Fibroblast of pulmonary artery (primary cell): ENCODE measurements around the gene ZNF516.

ENCODE experiments used
- DNase-seq: peaks from one replicate; pipeline ENCODE4 v3.0.0-alpha.2; 2010; ENCODE audit warnings: low read depth
- H3K4me3 ChIP-seq: replicated peaks from 2 replicates; pipeline ENCODE4 v1.5.1; 2011; ENCODE audit warnings: low read depth, mild to moderate bottlenecking, control low read depth, low read length, moderate library complexity
- TF ChIP-seq, protein P1 (sequence below): IDR thresholded peaks from 2 replicates; pipeline ENCODE4 v1.5.1; 2011; ENCODE audit warnings: mild to moderate bottlenecking, control low read depth, low read length, inconsistent platforms; ENCODE audit errors: missing control alignments

The ZNF516 gene

DNA sequence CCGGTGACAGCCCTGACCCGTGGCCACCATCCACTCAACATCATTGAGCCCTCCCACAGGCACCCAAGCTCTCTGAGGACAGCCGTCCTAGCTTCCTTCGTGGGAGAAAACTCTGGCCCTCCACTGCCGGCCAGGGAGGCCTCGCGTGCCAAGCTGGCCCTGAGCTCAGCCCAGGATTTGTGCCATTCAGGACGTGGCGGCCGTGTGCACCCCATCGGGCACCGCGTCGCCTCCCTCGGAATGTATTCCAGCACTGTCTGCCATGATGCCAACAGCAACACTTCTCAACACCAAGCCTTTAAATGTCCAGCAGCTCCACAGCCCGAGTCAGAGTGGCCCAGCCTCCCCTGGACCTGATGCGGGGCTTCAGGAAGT lies 35.7 kb downstream of the ZNF516 start:
- peak overlapping the region; percentile 11 for H3K4me3 ChIP-seq
- DNase-seq, result no peak
- TF ChIP-seq, protein P1, sequence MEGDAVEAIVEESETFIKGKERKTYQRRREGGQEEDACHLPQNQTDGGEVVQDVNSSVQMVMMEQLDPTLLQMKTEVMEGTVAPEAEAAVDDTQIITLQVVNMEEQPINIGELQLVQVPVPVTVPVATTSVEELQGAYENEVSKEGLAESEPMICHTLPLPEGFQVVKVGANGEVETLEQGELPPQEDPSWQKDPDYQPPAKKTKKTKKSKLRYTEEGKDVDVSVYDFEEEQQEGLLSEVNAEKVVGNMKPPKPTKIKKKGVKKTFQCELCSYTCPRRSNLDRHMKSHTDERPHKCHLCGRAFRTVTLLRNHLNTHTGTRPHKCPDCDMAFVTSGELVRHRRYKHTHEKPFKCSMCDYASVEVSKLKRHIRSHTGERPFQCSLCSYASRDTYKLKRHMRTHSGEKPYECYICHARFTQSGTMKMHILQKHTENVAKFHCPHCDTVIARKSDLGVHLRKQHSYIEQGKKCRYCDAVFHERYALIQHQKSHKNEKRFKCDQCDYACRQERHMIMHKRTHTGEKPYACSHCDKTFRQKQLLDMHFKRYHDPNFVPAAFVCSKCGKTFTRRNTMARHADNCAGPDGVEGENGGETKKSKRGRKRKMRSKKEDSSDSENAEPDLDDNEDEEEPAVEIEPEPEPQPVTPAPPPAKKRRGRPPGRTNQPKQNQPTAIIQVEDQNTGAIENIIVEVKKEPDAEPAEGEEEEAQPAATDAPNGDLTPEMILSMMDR, result no peak

DNA sequence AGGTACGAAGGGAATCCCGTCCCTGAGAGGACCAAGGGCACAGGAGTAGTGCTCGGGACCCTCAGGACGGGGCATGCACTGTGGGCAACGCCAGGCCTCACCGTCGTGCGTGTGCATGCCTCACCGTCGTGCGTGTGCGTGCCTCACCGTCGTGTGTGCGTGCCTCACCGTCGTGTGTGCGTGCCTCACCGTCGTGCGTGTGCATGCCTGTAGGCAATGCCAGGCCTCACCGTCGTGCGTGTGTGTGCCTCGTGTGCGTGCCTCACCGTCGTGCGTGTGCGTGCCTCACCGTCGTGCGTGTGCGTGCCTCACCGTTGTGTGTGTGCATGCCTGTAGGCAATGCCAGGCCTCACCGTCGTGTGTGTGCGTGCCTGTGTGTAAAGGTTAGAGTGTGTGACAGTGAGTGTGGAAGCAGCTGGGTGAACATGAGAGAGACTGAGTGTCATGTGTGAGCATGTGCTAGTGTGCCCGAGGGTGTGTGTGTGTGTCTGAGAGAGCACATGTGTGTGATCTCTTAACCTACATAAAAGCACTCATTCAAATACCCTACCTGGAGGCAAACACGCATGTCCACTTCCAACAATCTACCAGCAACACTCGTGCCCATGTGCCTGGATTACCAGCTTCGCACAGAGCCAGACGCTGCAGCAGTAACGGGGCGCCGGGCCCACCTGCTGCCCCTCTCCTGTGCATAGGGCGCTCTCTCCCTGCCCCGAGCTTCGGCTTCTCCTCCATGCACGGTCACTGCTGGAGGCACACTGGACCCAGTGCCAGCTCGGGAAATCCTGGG lies 36.3 kb downstream of the ZNF516 start:
- no peak for DNase-seq
- TF ChIP-seq, protein P1, result no peak
- H3K4me3 ChIP-seq, result no peak overlapping the region

DNA sequence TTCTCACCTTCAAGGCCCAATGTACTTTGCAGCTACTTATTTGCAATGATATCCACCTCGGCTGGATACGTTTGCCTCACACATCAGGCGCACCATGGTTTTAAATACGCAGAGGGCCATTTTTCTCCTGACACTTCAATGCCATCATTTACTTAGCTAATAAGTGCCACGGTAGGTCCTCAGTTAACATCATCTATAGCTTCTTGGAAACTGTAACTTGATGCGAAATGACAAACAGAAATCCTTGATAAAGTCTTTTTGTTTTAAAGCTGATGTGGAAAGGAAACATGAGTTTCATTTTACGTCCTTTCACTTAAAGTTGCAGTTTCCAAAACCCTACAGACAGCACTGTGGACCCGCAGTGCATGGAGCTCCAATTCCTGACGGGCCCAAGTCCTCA lies 37.1 kb downstream of the ZNF516 start:
- no peak overlapping the region for H3K4me3 ChIP-seq
- TF ChIP-seq, protein P1, result no peak
- DNase-seq, result no peak

DNA sequence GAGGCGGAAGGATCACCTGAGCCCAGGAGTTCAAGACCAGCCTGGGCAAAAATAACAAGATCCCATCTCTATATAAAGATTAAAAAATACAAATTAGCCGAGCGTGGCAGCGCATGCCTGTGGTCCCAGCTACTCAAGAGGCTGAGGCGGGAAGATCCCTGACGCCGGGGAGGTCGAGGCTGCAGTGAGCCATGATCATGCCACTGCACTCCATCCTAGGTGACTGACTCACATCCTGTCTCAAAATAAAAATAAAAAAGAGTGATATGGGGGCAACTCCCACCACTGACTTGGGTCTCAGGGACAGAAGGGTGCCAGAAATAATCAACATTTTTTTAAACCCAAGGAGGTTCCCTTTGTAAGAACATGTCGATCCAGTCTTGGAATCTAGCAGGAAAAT lies 37.6 kb downstream of the ZNF516 start:
- TF ChIP-seq, protein P1, result no peak
- no peak overlapping the region for H3K4me3 ChIP-seq
- DNase-seq, result no peak

DNA sequence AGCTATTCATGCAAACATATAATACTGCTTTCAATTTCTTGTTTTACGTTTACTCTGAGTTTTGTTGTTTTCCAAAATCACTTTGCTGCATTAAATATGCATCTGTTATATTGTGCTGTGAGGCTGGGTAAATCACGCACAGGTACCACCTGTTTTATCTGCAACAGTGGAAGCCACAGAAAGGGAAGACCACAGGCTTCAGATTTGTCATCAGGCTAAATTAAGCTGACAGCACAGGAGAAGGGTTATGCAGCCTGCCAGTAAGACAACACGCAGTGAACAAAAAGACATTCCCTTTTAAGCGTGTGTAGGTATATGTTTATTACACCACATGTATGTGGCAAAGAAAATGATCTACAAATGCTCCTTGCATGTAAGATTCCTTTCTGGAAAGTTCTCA lies 38.2 kb downstream of the ZNF516 start:
- TF ChIP-seq, protein P1, result no peak
- no peak overlapping the region for H3K4me3 ChIP-seq
- no peak for DNase-seq

DNA sequence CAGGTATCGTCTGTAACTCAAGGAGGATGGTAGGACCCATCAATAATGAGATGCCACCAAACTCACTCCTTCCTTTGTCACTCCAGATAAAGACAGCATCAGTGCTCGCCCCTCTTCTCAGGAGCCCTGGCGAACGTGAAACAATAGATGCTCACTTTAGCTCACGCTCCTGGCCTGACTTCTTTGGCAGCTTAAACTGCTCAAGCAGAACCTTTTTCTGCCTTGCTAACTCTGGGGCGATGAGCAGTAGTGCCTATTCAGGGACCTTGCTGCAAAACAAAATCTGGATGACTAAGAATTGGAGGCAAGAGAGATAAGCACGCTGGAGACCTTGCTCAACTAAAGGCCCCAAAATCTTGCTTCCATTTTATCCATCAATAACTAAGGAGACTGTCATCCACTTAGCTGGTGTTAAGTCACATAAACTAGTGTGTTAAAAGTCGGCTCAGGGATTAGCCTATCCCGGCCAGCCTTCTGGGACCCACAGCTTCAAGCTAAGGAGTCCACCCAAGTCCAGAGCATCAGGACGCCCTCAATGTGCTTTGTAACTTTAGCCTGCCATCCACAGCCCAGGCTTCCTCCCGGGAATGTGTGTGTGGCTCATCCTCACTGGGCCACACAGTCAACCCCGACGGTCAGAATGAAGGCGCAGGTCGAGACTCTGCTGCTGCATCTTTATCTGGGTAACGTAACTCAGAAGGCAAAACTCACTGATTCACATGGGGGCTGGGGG lies 38.9 kb downstream of the ZNF516 start:
- TF ChIP-seq, protein P1, result no peak
- no peak overlapping the region for H3K4me3 ChIP-seq
- DNase-seq, result peak; percentile 36
